ENCODE measurements around the gene CALML6. TPM values are rescaled to one million over a fixed set of nuclear protein-coding genes. Genes with fewer than 3 reads are reported as not detected.

Gene CALML6
- total RNA-seq, 1 experiment from 2014 or later: 1.7 TPM

- Histone ChIP-seq H3K79me1 (ENCODE audit: insufficient read depth, low read depth, low read length, poor library complexity, severe bottlenecking) (no peaks in the 10 kb centered on the region), H3K27me3 (ENCODE audit: insufficient read depth, low read length) (no peaks in the 10 kb centered on the region), H4K8ac (replicated peaks; ENCODE audit: insufficient read length, low read depth, low read length) (no peak overlapping the region), H2BK15ac (ENCODE audit: low read depth, low read length) (no peak overlapping the region), H4K20me1 (ENCODE audit: control insufficient read depth, insufficient read depth, insufficient read length) (no peaks in the 10 kb centered on the region), H2BK5ac (ENCODE audit: insufficient read length, low read length) (no peak overlapping the region), H4K5ac (ENCODE audit: insufficient read length, low read depth, low read length) (no peak overlapping the region), H3K4me1 (ENCODE audit: insufficient read depth, low read length) (no peaks in the 10 kb centered on the region), H3T11ph (ENCODE audit: low read length) (no peak overlapping the region), H3K9me3 (ENCODE audit: control insufficient read depth, low read depth, low read length) (no peaks in the 10 kb centered on the region), H2BK120ac (ENCODE audit: low read depth, low read length, poor library complexity, severe bottlenecking) (no peak overlapping the region), H3K79me2 (ENCODE audit: insufficient read depth, low read length) (no peaks in the 10 kb centered on the region), H2AK5ac (ENCODE audit: insufficient read length, low read length) (no peak overlapping the region), H3K18ac (ENCODE audit: insufficient read length, low read depth, low read length) (no peak overlapping the region), H3K14ac (ENCODE audit: insufficient read depth, low read length) (no peak overlapping the region), H3K56ac (ENCODE audit: insufficient read length, low read depth, low read length) (no peak overlapping the region), H3K4ac (ENCODE audit: low read depth, low read length) (no peak overlapping the region), H2BK20ac (ENCODE audit: low read depth, low read length, poor library complexity, severe bottlenecking) (no peak overlapping the region), H4K91ac (ENCODE audit: insufficient read length, low read depth, low read length) (no peak overlapping the region), H3K4me2 (ENCODE audit: insufficient read depth, insufficient read length, low read length) (no peak overlapping the region), H2AFZ (ENCODE audit: low read length) (no peak overlapping the region), H3K9ac (ENCODE audit: extremely low read depth, insufficient read length, low read length) (no peak overlapping the region), H3K23ac (ENCODE audit: insufficient read length, low read depth, low read length) (no peak overlapping the region), H2BK12ac (ENCODE audit: insufficient read length, low read depth, low read length) (no peak overlapping the region), H3K23me2 (ENCODE audit: insufficient read length, low read depth, low read length, poor library complexity, severe bottlenecking) (no peaks in the 10 kb centered on the region), H3K27ac (ENCODE audit: insufficient read length, low read depth, low read length) (no peak overlapping the region)
- no peaks in the 10 kb centered on the region; a peak in 1 of 7 replicates for H3K36me3 Mint-ChIP-seq (ENCODE audit: insufficient read depth in 1 of 3, low read depth in 3 of 3)
- TF ChIP-seq CTCF (conservative IDR thresholded peaks at IDR 0.05): no peak
- no CpG with 5 or more reads among the region's 15 CpGs for WGBS (ENCODE audit: extremely low coverage, insufficient read length, low lambda C conversion rate)
- peaks cover 0 to 2% of the 10 kb centered on the region in 2 experiments; a peak in 1 of 4 replicates for H3K4me1 Mint-ChIP-seq
- no peak for DNase-seq
- no peak overlapping the region for H3K27ac Mint-ChIP-seq
- peaks cover 7 to 15% of the 10 kb centered on the region in 2 experiments for H3K9me3 Mint-ChIP-seq
- H3K27me3 Mint-ChIP-seq (ENCODE audit: low read depth): no peaks in the 10 kb centered on the region; the same call in none of the 2 replicates
- H3K4me3 Mint-ChIP-seq: no peak overlapping the region
Observed at GRCh38 chr1:1937061-1937460, 22.0 kb downstream of the CALML6 start.

Measured in H9 (cell line).